ENCODE data around the gene KCNE2.

The KCNE2 gene

DNA sequence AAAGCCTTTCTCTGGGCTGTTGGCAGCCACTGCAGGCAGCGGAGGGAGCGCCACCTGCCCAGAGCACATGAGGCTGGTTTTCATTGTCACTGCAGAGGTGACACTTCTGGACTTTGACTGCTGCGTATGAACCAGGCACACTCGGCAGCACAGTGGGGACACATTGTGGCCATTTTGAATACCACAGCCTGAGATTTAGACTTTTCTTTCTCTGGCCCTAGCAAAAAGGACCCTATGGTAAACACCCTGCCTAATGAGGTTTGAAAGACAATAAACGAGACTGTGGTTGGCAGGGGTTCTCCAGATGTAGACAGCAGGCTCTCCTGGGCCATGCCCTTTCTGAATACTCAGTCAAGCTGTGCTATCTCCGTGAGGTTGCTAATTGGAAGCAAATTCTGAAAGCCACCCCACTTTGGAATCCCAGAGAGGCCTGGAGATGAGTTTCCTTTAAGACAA is 12.0 kb upstream of the KCNE2 start:
- H3K4me3 ChIP-seq (ENCODE audit: low read depth, low read length) = no peak overlapping the region
- no peak overlapping the region for H3K4me2 ChIP-seq (ENCODE audit: low read length)
- H2AK5ac ChIP-seq (ENCODE audit: low read length) = no peak overlapping the region
- H2BK120ac ChIP-seq (ENCODE audit: insufficient read depth, low read length, poor library complexity) = no peak overlapping the region
- H4K91ac ChIP-seq (ENCODE audit: low read depth, low read length) = no peak overlapping the region
- H3K18ac ChIP-seq (ENCODE audit: low read length) = no peak overlapping the region
- no peak overlapping the region for H3K27ac ChIP-seq (ENCODE audit: low read depth, low read length)
- no peak overlapping the region for H2BK12ac ChIP-seq (ENCODE audit: low read length)
- H3K9me3 ChIP-seq (ENCODE audit: insufficient read depth, low read depth, low read length) = no peaks in the 10 kb centered on the region
- no peak overlapping the region for H2BK5ac ChIP-seq (ENCODE audit: low read depth, low read length, poor library complexity)
- H3K23ac ChIP-seq (ENCODE audit: low read length) = no peak overlapping the region
- H3K4ac ChIP-seq (ENCODE audit: low read depth, low read length) = no peak overlapping the region
- no CpG with 5 or more reads among the region's 6 CpGs for WGBS (ENCODE audit: extremely low coverage, insufficient coverage, insufficient read length)
- DNase-seq = peak; percentile 25 to 71
- no peak overlapping the region for H3K14ac ChIP-seq (ENCODE audit: low read length)
- no peak overlapping the region for H4K8ac ChIP-seq (ENCODE audit: low read depth, low read length)
- H3K36me3 ChIP-seq (ENCODE audit: control insufficient read depth in 1 of 2, insufficient read depth in 2 of 2, low read length in 2 of 2) = no peaks in the 10 kb centered on the region
- no peak overlapping the region for H4K12ac ChIP-seq (ENCODE audit: low read depth, low read length)
- no peaks in the 10 kb centered on the region for H3K4me1 ChIP-seq (ENCODE audit: control insufficient read depth in 1 of 2, insufficient read depth in 2 of 2, low read length in 2 of 2)
- no peaks in the 10 kb centered on the region for H3K27me3 ChIP-seq (ENCODE audit: insufficient read depth, low read length)
- peak overlapping the region; percentile 1 for H3K9ac ChIP-seq (ENCODE audit: low read length)
- no peak overlapping the region for H2AFZ ChIP-seq (ENCODE audit: insufficient read depth, low read length, poor library complexity)
- no peaks in the 10 kb centered on the region for H3K79me2 ChIP-seq (ENCODE audit: control insufficient read depth, insufficient read depth, low read length, poor library complexity)
- H3K79me1 ChIP-seq (ENCODE audit: low read length) = no peaks in the 10 kb centered on the region

- Histone ChIP-seq H3K9ac (ENCODE audit: low read length) (no peak overlapping the region), H3K79me1 (ENCODE audit: low read length) (no peaks in the 10 kb centered on the region), H2BK120ac (ENCODE audit: insufficient read depth, low read length, poor library complexity) (no peak overlapping the region), H4K8ac (ENCODE audit: low read depth, low read length) (no peak overlapping the region), H2BK12ac (ENCODE audit: low read length) (no peak overlapping the region), H3K18ac (ENCODE audit: low read length) (no peak overlapping the region), H3K4me1 (ENCODE audit: control insufficient read depth in 1 of 2, insufficient read depth in 2 of 2, low read length in 2 of 2) (no peaks in the 10 kb centered on the region), H4K91ac (ENCODE audit: low read depth, low read length) (no peak overlapping the region), H3K36me3 (ENCODE audit: control insufficient read depth in 1 of 2, insufficient read depth in 2 of 2, low read length in 2 of 2) (no peaks in the 10 kb centered on the region), H4K12ac (ENCODE audit: low read depth, low read length) (no peak overlapping the region), H2BK5ac (ENCODE audit: low read depth, low read length, poor library complexity) (no peak overlapping the region), H3K4me3 (ENCODE audit: low read depth, low read length) (no peak overlapping the region), H2AK5ac (ENCODE audit: low read length) (no peak overlapping the region), H3K4me2 (ENCODE audit: low read length) (no peak overlapping the region), H2AFZ (ENCODE audit: insufficient read depth, low read length, poor library complexity) (no peak overlapping the region), H3K27ac (ENCODE audit: low read depth, low read length) (no peak overlapping the region), H3K14ac (ENCODE audit: low read length) (no peak overlapping the region), H3K23ac (ENCODE audit: low read length) (no peak overlapping the region), H3K27me3 (ENCODE audit: insufficient read depth, low read length) (no peaks in the 10 kb centered on the region), H3K4ac (ENCODE audit: low read depth, low read length) (no peak overlapping the region), H3K79me2 (ENCODE audit: control insufficient read depth, insufficient read depth, low read length, poor library complexity) (no peaks in the 10 kb centered on the region), H3K9me3 (ENCODE audit: insufficient read depth, low read depth, low read length) (no peaks in the 10 kb centered on the region)
- no CpG with 5 or more reads among the region's 4 CpGs for WGBS (ENCODE audit: extremely low coverage, insufficient coverage, insufficient read length)
- DNase-seq = no peak
Observed at GRCh38 chr21:34352556-34352955, 11.2 kb upstream of the KCNE2 start.

DNA sequence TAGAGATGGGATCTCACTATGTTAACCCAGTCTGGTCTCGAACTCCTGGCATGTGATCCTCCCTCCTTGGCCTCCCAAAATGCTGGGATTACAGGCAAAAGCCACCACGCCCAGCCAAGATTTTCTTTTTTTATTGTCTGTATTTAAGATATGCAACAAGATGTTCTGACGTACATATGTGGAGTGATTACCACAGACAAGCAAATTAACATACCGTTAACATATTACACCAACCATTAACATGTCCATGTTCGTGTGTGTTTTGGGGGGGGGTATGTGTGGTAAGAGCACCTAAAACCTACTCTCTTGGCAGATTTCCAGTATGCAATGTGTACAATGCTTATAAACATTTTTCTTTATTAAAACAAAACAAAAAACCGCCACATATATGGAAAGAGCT is 10.6 kb upstream of the KCNE2 start:
- H3K79me2 ChIP-seq (ENCODE audit: control insufficient read depth, insufficient read depth, low read length, poor library complexity) = no peaks in the 10 kb centered on the region
- H4K12ac ChIP-seq (ENCODE audit: low read depth, low read length) = no peak overlapping the region
- H3K14ac ChIP-seq (ENCODE audit: low read length) = no peak overlapping the region
- H4K91ac ChIP-seq (ENCODE audit: low read depth, low read length) = no peak overlapping the region
- H3K4me2 ChIP-seq (ENCODE audit: low read length) = no peak overlapping the region
- no peak overlapping the region for H2BK5ac ChIP-seq (ENCODE audit: low read depth, low read length, poor library complexity)
- H2BK12ac ChIP-seq (ENCODE audit: low read length) = no peak overlapping the region
- no peak for DNase-seq
- H3K9ac ChIP-seq (ENCODE audit: low read length) = no peak overlapping the region
- no peak overlapping the region for H3K27ac ChIP-seq (ENCODE audit: low read depth, low read length)
- H3K4me3 ChIP-seq (ENCODE audit: low read depth, low read length) = no peak overlapping the region
- no peaks in the 10 kb centered on the region for H3K4me1 ChIP-seq (ENCODE audit: control insufficient read depth in 1 of 2, insufficient read depth in 2 of 2, low read length in 2 of 2)
- no peaks in the 10 kb centered on the region for H3K27me3 ChIP-seq (ENCODE audit: insufficient read depth, low read length)
- H3K23ac ChIP-seq (ENCODE audit: low read length) = no peak overlapping the region
- no peak overlapping the region for H4K8ac ChIP-seq (ENCODE audit: low read depth, low read length)
- H3K9me3 ChIP-seq (ENCODE audit: insufficient read depth, low read depth, low read length) = no peaks in the 10 kb centered on the region
- no peak overlapping the region for H2AFZ ChIP-seq (ENCODE audit: insufficient read depth, low read length, poor library complexity)
- no peak overlapping the region for H3K18ac ChIP-seq (ENCODE audit: low read length)
- no peak overlapping the region for H2BK120ac ChIP-seq (ENCODE audit: insufficient read depth, low read length, poor library complexity)
- H3K4ac ChIP-seq (ENCODE audit: low read depth, low read length) = no peak overlapping the region
- H3K79me1 ChIP-seq (ENCODE audit: low read length) = no peaks in the 10 kb centered on the region
- H3K36me3 ChIP-seq (ENCODE audit: control insufficient read depth in 1 of 2, insufficient read depth in 2 of 2, low read length in 2 of 2) = no peaks in the 10 kb centered on the region
- H2AK5ac ChIP-seq (ENCODE audit: low read length) = no peak overlapping the region
- no CpG with 5 or more reads among the region's 6 CpGs for WGBS (ENCODE audit: extremely low coverage, insufficient coverage, insufficient read length)

DNA sequence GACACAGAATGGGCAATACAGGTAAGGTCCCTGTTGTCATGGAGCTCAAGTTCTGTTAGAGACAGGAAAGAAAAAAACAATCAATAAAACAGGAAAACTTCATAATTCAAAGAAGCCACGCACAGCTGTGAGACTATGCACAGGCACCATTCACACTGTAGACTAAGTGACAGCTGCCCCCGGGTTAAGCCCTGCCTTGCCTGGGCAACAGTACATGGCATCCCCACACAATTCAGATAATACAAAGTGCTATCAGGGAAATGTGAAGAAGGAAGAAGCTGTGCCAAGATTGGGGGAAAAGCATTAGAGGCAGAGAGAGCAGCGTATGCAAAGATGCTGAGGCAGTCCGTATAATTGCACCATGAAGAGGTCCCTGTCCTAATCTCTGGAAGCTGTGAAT is 9.0 kb upstream of the KCNE2 start:
- no peak overlapping the region for H3K23ac ChIP-seq (ENCODE audit: low read length)
- H3K4ac ChIP-seq (ENCODE audit: low read depth, low read length) = no peak overlapping the region
- H3K9me3 ChIP-seq (ENCODE audit: insufficient read depth, low read depth, low read length) = no peaks in the 10 kb centered on the region
- H3K4me3 ChIP-seq (ENCODE audit: low read depth, low read length) = no peak overlapping the region
- no peak overlapping the region for H2AK5ac ChIP-seq (ENCODE audit: low read length)
- no peaks in the 10 kb centered on the region for H3K36me3 ChIP-seq (ENCODE audit: control insufficient read depth in 1 of 2, insufficient read depth in 2 of 2, low read length in 2 of 2)
- no CpG with 5 or more reads among the region's 4 CpGs for WGBS (ENCODE audit: extremely low coverage, insufficient coverage, insufficient read length)
- no peak overlapping the region for H3K14ac ChIP-seq (ENCODE audit: low read length)
- H3K27ac ChIP-seq (ENCODE audit: low read depth, low read length) = no peak overlapping the region
- no peak overlapping the region for H2BK120ac ChIP-seq (ENCODE audit: insufficient read depth, low read length, poor library complexity)
- H4K91ac ChIP-seq (ENCODE audit: low read depth, low read length) = no peak overlapping the region
- H2BK5ac ChIP-seq (ENCODE audit: low read depth, low read length, poor library complexity) = no peak overlapping the region
- no peaks in the 10 kb centered on the region for H3K79me2 ChIP-seq (ENCODE audit: control insufficient read depth, insufficient read depth, low read length, poor library complexity)
- H3K79me1 ChIP-seq (ENCODE audit: low read length) = no peaks in the 10 kb centered on the region
- H3K4me1 ChIP-seq (ENCODE audit: control insufficient read depth in 1 of 2, insufficient read depth in 2 of 2, low read length in 2 of 2) = no peaks in the 10 kb centered on the region
- DNase-seq = no peak
- H3K4me2 ChIP-seq (ENCODE audit: low read length) = no peak overlapping the region
- no peak overlapping the region for H4K12ac ChIP-seq (ENCODE audit: low read depth, low read length)
- H3K27me3 ChIP-seq (ENCODE audit: insufficient read depth, low read length) = no peaks in the 10 kb centered on the region
- H3K9ac ChIP-seq (ENCODE audit: low read length) = no peak overlapping the region
- H3K18ac ChIP-seq (ENCODE audit: low read length) = no peak overlapping the region
- no peak overlapping the region for H2AFZ ChIP-seq (ENCODE audit: insufficient read depth, low read length, poor library complexity)
- no peak overlapping the region for H4K8ac ChIP-seq (ENCODE audit: low read depth, low read length)
- H2BK12ac ChIP-seq (ENCODE audit: low read length) = no peak overlapping the region
